Vagina (tissue), 2 donors: ENCODE data around the gene DOCK7.
"Not testable (repeated sequence)": the region's sequence is repeated elsewhere in the genome, so short reads cannot be mapped to it uniquely, and the experiment has no call there.

Source experiments
- CTCF ChIP-seq, 3 experiments: fragments of 450-650 bp in 2 of 3; fragments of 200-600 bp in 1 of 3; sonication (generic) in 1 of 3; IDR thresholded peaks; one replicate each; pipeline ENCODE4 v1.5.1; 2017 to 2019; ENCODE audit warnings: antibody characterized with exemption in 3 of 3, mild to moderate bottlenecking in 2 of 3, moderate library complexity in 2 of 3
- POLR2A ChIP-seq, 2 donors: fragments of 450-650 bp; IDR thresholded peaks; one replicate each; pipeline ENCODE4 v1.6.1; 2017; ENCODE audit warnings: antibody characterized with exemption in 2 of 2, mild to moderate bottlenecking in 2 of 2, moderate library complexity in 2 of 2
- POLR2AphosphoS5 ChIP-seq, 2 donors: sonication (generic); formaldehyde crosslinking; IDR thresholded peaks; one replicate each; pipeline ENCODE4 v1.9.0; 2017; ENCODE audit warnings: antibody characterized with exemption in 2 of 2, mild to moderate bottlenecking in 2 of 2, low read depth in 1 of 2; ENCODE audit not compliant: insufficient read depth in 1 of 2

GRCh38 chr1:62567182-62567581 is 121.0 kb downstream of the DOCK7 start:
- TF ChIP-seq CTCF (IDR thresholded peaks at IDR 0.05); POLR2AphosphoS5 (IDR thresholded peaks at IDR 0.05; ENCODE audit: insufficient read depth in 1 of 2, low read depth in 1 of 2); POLR2A (IDR thresholded peaks at IDR 0.05): not testable (repeated sequence)
